MCF 10A (cell line): ENCODE measurements around the gene CRYBG2. TPM values are rescaled to one million over a fixed set of nuclear protein-coding genes. Genes with fewer than 3 reads are reported as not detected.

Experiments used
- BruUV-seq: library from RNA; stranded (reverse); fragments of 400-500 nt; replicated peaks from 2 replicates; lab custom pipeline; 2021; lab: Mats Ljungman, UMichigan
- CTCF ChIA-PET: fragments of 300-600 bp; sonication (Branson Sonifier 250); formaldehyde crosslinking; extraction: SDS; loops from one replicate; lab custom pipeline; 2021; ENCODE audit warnings: antibody characterized with exemption, inconsistent platforms; lab: Yijun Ruan, JAX
- POLR2A ChIA-PET: fragments of 300-600, 350-650 bp; sonication (Branson Sonifier 250); formaldehyde crosslinking; extraction: SDS; loops from one replicate; lab custom pipeline; 2020; ENCODE audit warnings: antibody characterized with exemption, inconsistent platforms; lab: Yijun Ruan, JAX
- DNase-seq: peaks from one replicate; pipeline ENCODE4 v3.0.0-alpha.2; 2018; ENCODE audit not compliant: unreplicated experiment
- H3K27ac Mint-ChIP-seq: one replicate; pipeline ENCODE4 v1.8.0; 2022; ENCODE audit warnings: mild to moderate bottlenecking, low read depth, mixed read lengths; ENCODE audit not compliant: unreplicated experiment
- H3K27me3 Mint-ChIP-seq: one replicate; pipeline ENCODE4 v1.8.0; 2022; ENCODE audit warnings: mixed read lengths; ENCODE audit not compliant: insufficient read depth, unreplicated experiment
- H3K36me3 Mint-ChIP-seq: one replicate; pipeline ENCODE4 v1.8.0; 2022; ENCODE audit warnings: mild to moderate bottlenecking, moderate library complexity, mixed read lengths; ENCODE audit not compliant: insufficient read depth, unreplicated experiment
- H3K4me1 Mint-ChIP-seq: one replicate; pipeline ENCODE4 v1.8.0; 2022; ENCODE audit warnings: mixed read lengths; ENCODE audit not compliant: insufficient read depth, unreplicated experiment
- H3K4me3 Mint-ChIP-seq: one replicate; pipeline ENCODE4 v1.8.0; 2022; ENCODE audit warnings: mild to moderate bottlenecking, moderate library complexity, mixed read lengths; ENCODE audit not compliant: unreplicated experiment
- H3K9me3 Mint-ChIP-seq: one replicate; pipeline ENCODE4 v1.8.0; 2022; ENCODE audit warnings: mixed read lengths; ENCODE audit not compliant: unreplicated experiment
- intact Hi-C: fragments of 100-400 bp; cut with micrococcal nuclease; formaldehyde crosslinking; loops from 2 replicates; pipeline ENCODE4 v1.14.1; 2022
- total RNA-seq: library from RNA; stranded (reverse); gene quantifications from 2 replicates; pipeline ENCODE4 v1.2.3, GENCODE V29; 2022
- TF ChIP-seq, protein P1 (sequence below): fragments of 200-600 bp; IDR thresholded peaks from one replicate; pipeline ENCODE4 v1.8.0; 2022; ENCODE audit warnings: antibody characterized with exemption, mild to moderate bottlenecking; ENCODE audit not compliant: unreplicated experiment

Gene CRYBG2
- total RNA-seq, 1 experiment from 2014 or later = 8.6 TPM

DNA sequence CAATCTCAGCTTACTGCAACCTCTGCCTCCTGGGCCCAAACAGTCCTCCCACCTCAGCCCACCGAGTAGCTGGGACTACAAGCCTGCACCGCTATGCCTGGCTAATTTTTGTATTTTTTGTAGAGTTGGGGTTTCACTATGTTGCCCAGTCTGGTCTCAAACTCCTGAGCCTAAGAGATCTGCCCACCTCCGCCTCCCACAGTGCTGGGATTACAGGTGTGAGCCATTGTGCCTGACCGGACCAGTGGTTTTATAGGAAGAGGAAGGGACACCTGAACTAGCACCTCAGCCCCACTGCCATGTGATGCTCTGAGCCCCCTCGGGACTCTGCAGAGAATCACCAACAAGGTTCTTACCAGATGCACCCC lies 4.1 kb downstream of the CRYBG2 start:
- intact Hi-C loops = no loop called here
- POLR2A ChIA-PET = interaction anchor here (0.5 to 1.9 kb wide), 3 partner anchors 13 to 151 kb away, joined by 3 to 6 read pairs (median 3); partner anchors contain the start of gene SH3BGRL3
- Mint-ChIP-seq H3K9me3 (no peaks in the 10 kb centered on the region), H3K27ac (no peak overlapping the region), H3K4me3 (no peak overlapping the region), H3K4me1 (peaks cover 26% of the 10 kb centered on the region), H3K36me3 (no peaks in the 10 kb centered on the region), H3K27me3 (no peaks in the 10 kb centered on the region)
- TF ChIP-seq, protein P1, sequence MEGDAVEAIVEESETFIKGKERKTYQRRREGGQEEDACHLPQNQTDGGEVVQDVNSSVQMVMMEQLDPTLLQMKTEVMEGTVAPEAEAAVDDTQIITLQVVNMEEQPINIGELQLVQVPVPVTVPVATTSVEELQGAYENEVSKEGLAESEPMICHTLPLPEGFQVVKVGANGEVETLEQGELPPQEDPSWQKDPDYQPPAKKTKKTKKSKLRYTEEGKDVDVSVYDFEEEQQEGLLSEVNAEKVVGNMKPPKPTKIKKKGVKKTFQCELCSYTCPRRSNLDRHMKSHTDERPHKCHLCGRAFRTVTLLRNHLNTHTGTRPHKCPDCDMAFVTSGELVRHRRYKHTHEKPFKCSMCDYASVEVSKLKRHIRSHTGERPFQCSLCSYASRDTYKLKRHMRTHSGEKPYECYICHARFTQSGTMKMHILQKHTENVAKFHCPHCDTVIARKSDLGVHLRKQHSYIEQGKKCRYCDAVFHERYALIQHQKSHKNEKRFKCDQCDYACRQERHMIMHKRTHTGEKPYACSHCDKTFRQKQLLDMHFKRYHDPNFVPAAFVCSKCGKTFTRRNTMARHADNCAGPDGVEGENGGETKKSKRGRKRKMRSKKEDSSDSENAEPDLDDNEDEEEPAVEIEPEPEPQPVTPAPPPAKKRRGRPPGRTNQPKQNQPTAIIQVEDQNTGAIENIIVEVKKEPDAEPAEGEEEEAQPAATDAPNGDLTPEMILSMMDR = no peak
- no TSS peak for BruUV-seq
- no peak for DNase-seq
- CTCF ChIA-PET = interaction anchor here (0.6 to 1.4 kb wide), 3 partner anchors 14 to 175 kb away, joined by 4 to 5 read pairs (median 4); no protein-coding TSS in a partner anchor

DNA sequence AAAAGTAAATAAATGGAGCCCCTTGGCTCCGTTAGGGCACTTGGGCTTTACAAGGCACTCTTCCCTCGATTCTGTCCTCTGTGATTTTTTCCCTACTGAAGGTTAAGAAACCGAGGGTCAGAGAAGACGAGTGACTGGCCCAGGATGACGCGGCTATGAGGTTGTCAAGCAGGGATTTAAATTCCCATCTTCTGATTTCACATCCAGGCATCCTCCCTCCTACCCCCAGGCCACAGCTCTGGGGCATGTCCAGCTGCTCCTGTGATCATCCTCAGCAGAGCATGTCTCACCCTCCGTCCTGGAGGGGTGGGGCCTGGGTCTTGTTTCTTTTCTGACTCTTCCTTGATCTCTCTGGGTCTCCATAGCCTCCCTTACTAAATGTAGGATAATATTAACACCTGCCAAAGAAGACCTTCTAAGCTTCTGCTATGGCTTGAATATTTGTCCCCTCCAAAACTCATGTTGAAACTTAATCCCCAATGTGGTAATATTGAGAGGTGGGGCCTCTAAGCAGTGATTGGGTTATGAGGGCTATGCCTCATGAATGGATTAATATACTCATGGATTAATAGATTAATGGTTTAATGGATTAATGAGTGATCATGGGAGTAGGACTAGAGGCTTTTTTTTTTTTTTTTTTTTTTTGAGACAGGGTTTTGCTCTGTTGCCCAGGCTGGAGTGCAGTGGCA lies 4.6 kb downstream of the CRYBG2 start:
- DNase-seq = peak; percentile 36
- BruUV-seq = no TSS peak

DNA sequence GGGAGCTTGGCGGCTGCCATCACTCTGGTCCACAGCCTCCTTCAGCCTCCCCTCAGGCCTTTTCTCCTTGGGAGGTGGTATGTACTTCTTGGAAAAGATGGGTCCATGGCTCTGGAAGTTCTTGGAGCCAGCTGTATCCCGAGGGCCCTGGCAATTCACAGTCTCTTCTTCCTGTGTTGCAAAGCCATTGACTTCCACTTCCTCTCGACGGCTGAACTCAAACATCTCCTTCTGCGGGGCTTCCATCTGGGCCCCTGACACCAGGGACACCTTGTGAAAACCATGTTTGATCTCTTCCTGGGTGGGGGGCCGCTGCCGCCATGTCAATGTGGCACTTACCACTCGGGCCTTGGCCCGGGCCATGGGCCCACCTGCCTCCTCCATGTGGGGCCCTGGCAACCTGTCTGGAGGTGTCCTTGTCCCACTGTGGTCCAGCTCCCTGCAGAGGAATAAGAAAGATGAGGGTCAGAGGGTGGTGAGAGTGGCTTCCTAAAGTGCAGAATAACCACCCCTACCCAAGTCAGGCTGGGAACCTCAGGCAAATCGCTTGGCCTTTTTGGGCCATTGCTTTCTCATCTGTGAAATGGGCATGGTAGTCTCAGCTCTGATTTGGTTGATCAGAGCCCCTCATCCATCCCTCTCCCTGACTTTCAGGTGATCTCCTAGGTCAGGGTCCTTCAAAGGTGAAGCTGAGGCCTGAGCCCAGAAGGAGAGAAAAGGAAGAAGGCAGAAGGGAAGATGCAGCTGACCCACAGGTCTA lies 7.5 kb downstream of the CRYBG2 start:
- no peak for DNase-seq
- H3K27me3 Mint-ChIP-seq = no peaks in the 10 kb centered on the region
- ChIA-PET CTCF (interaction anchor here (0.7 to 1.7 kb wide), 3 partner anchors 18 to 72 kb away, joined by 3 to 9 read pairs (median 4); no protein-coding TSS in a partner anchor), POLR2A (interaction anchor here (0.5 to 0.6 kb wide), 2 partner anchors 10 to 17 kb away, joined by 3 read pairs; no protein-coding TSS in a partner anchor)
- H3K27ac Mint-ChIP-seq = no peak overlapping the region
- H3K36me3 Mint-ChIP-seq = no peaks in the 10 kb centered on the region
- intact Hi-C loops = no loop called here
- no peak overlapping the region for H3K4me3 Mint-ChIP-seq
- H3K9me3 Mint-ChIP-seq = no peaks in the 10 kb centered on the region
- peaks cover 14% of the 10 kb centered on the region for H3K4me1 Mint-ChIP-seq
- TF ChIP-seq, protein P1 = no peak
- no TSS peak for BruUV-seq

More for the DNA sequence above, 4.6 kb downstream of the CRYBG2 start:
- Mint-ChIP-seq H3K27me3 (no peaks in the 10 kb centered on the region), H3K4me1 (peaks cover 26% of the 10 kb centered on the region), H3K4me3 (no peak overlapping the region), H3K9me3 (no peaks in the 10 kb centered on the region), H3K27ac (peak overlapping the region; percentile 31), H3K36me3 (no peaks in the 10 kb centered on the region)
- TF ChIP-seq, protein P1 = no peak
- intact Hi-C loops = no loop called here
- ChIA-PET CTCF (interaction anchor here (0.6 to 1.4 kb wide), 4 partner anchors 15 to 175 kb away, joined by 4 to 7 read pairs (median 4); no protein-coding TSS in a partner anchor), POLR2A (interaction anchor here (0.5 to 1.9 kb wide), 5 partner anchors 13 to 152 kb away, joined by 3 to 6 read pairs (median 3); partner anchors contain the start of gene SH3BGRL3)

DNA sequence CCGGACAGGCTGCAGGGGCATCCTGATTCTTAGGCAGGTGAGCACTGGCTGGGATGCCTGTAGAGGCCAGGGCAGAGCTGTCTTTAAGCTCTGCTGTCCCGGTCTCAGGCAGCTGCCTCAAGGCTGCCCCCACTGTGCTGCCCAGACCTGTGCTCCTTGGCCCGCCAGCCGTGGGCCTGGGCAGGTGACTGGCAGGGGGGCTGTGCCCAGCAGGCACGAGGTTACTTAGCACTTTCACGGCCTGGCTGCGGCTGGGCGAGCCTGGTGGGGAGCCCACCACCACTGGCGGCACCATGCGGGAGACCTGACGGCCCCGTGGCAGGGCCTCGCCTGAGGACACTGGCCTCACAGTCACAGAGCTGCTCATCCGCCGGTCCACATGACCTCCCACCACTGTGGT lies 8.2 kb downstream of the CRYBG2 start:
- ChIA-PET CTCF (interaction anchor here (0.6 kb wide), 1 partner anchor 991 kb away, joined by 3 read pairs; no protein-coding TSS in a partner anchor), POLR2A (interaction anchor here (0.5 kb wide), 1 partner anchor 9 kb away, joined by 3 read pairs; no protein-coding TSS in a partner anchor)
- Mint-ChIP-seq H3K9me3 (no peaks in the 10 kb centered on the region), H3K4me1 (peaks cover 7% of the 10 kb centered on the region), H3K27ac (no peak overlapping the region), H3K36me3 (no peaks in the 10 kb centered on the region), H3K27me3 (no peaks in the 10 kb centered on the region), H3K4me3 (no peak overlapping the region)
- DNase-seq = no peak
- BruUV-seq = no TSS peak
- intact Hi-C loops = no loop called here
- TF ChIP-seq, protein P1 = no peak
